K562 (cell line): ENCODE data around the gene RPRD1B. TPM values are rescaled to one million over a fixed set of nuclear protein-coding genes. Genes with fewer than 3 reads are reported as not detected.

Source experiments
- ATAC-seq: fragments of 200-7000 bp; cut with Tn5 transposase; 3 replicates; pipeline ENCODE4 v1.9.1; 2020; ENCODE audit warnings: moderate library complexity
- BruUV-seq: library from RNA; stranded (reverse); fragments of 400-500 nt; replicated peaks from 2 replicates; lab custom pipeline; 2021; lab: Mats Ljungman, UMichigan
- CTCF ChIA-PET: fragments of 300-600 bp; formaldehyde crosslinking; extraction: SDS; loops from one replicate; lab custom pipeline; 2021; ENCODE audit warnings: low intra/inter-chr PET ratio; lab: Yijun Ruan, JAX
- POLR2A ChIA-PET: fragments of 300-600, 350-650 bp; sonication (Branson Sonifier 250); formaldehyde crosslinking; extraction: SDS; loops from one replicate; lab custom pipeline; 2021; ENCODE audit warnings: antibody characterized with exemption, inconsistent platforms; lab: Yijun Ruan, JAX
- DNase-seq, 4 experiments: peaks; one replicate each; pipeline versions ENCODE4 v3.0.0 to v3.0.0-alpha.2; 2011 to 2018; ENCODE audit warnings: low spot score in 3 of 4, mixed read lengths in 3 of 4; ENCODE audit errors: extremely low read depth in 1 of 4
- FAIRE-seq: peaks from 2 replicates; lab custom pipeline; 2011; peaks lifted over from hg19 to GRCh38; lab: Jason Lieb, UNC
- H2AFZ ChIP-seq: 2 replicates; pipeline ENCODE4 v1.6.0; 2011; ENCODE audit warnings: low read depth, low read length, control low read depth, inconsistent platforms
- H3K27ac ChIP-seq: fragments of 200-600 bp; 3 replicates; pipeline ENCODE4 v1.8.0; 2011; ENCODE audit warnings: low read depth, mild to moderate bottlenecking, control low read depth, inconsistent platforms, low read length, moderate library complexity, mixed read lengths; ENCODE audit errors: extremely low read depth
- H3K27me3 ChIP-seq, 2 experiments: fragments of 300-600 bp in 1 of 2; 2 replicates in 1 of 2; 3 replicates in 1 of 2; pipeline versions ENCODE4 v1.6.0 to v1.8.0; 2011; ENCODE audit warnings: inconsistent platforms in 2 of 2, low read length in 2 of 2, mild to moderate bottlenecking in 1 of 2, mixed read lengths in 1 of 2, moderate library complexity in 1 of 2; ENCODE audit not compliant: control insufficient read depth in 2 of 2, insufficient read depth in 2 of 2
- H3K36me3 ChIP-seq: fragments of 300-600 bp; 3 replicates; pipeline ENCODE4 v1.8.0; 2011; ENCODE audit warnings: mild to moderate bottlenecking, low read length, inconsistent platforms; ENCODE audit not compliant: control insufficient read depth, insufficient read depth
- H3K4me1 ChIP-seq, 2 experiments: fragments of 200-600 bp in 1 of 2; replicated peaks in 1 of 2; 2 replicates in 1 of 2; 3 replicates in 1 of 2; pipeline versions ENCODE4 v1.5.1 to v1.8.0; 2011; ENCODE audit warnings: inconsistent platforms in 2 of 2, low read length in 2 of 2, mild to moderate bottlenecking in 1 of 2, mixed read lengths in 1 of 2, moderate library complexity in 1 of 2; ENCODE audit not compliant: control insufficient read depth in 2 of 2, insufficient read depth in 2 of 2
- H3K4me2 ChIP-seq: 2 replicates; pipeline ENCODE4 v1.6.1; 2011; ENCODE audit warnings: low read length, control low read depth, inconsistent platforms, mixed read lengths; ENCODE audit not compliant: insufficient read depth
- H3K4me3 ChIP-seq: fragments of 200-600 bp; sonication (generic), shearing (Covaris generic); 2 replicates; pipeline ENCODE4 v1.5.1; 2016; ENCODE audit warnings: control low read depth, inconsistent platforms
- H3K79me2 ChIP-seq: fragments of 200-600 bp; 3 replicates; pipeline ENCODE4 v1.8.0; 2011; ENCODE audit warnings: low read length, inconsistent platforms; ENCODE audit not compliant: control insufficient read depth, insufficient read depth
- H3K9ac ChIP-seq, 2 experiments: 2 replicates each; pipeline versions ENCODE4 v1.6.0 to v1.6.1; 2011; ENCODE audit warnings: low read depth in 2 of 2, low read length in 2 of 2, control low read depth in 1 of 2, inconsistent platforms in 1 of 2, mild to moderate bottlenecking in 1 of 2, mixed read lengths in 1 of 2; ENCODE audit not compliant: insufficient read depth in 1 of 2
- H3K9me1 ChIP-seq: one replicate; pipeline ENCODE4 v1.6.0; 2011; ENCODE audit warnings: inconsistent platforms, mild to moderate bottlenecking, low read length, moderate library complexity; ENCODE audit not compliant: control insufficient read depth, insufficient read depth
- H3K9me3 ChIP-seq: replicated peaks from 2 replicates; pipeline ENCODE4 v1.5.1; 2011; ENCODE audit warnings: low read depth, low read length, inconsistent platforms; ENCODE audit not compliant: control insufficient read depth, insufficient read depth
- H4K20me1 ChIP-seq: replicated peaks from 2 replicates; pipeline ENCODE4 v1.6.1; 2011; ENCODE audit warnings: low read length, inconsistent platforms, mixed read lengths; ENCODE audit not compliant: control insufficient read depth, insufficient read depth
- CTCF ChIP-seq, 3 experiments: IDR thresholded peaks in 2 of 3; conservative IDR thresholded peaks in 1 of 3; 2 replicates each; pipeline ENCODE4 v1.5.1; 2011 to 2012; ENCODE audit warnings: low read length in 3 of 3, mild to moderate bottlenecking in 3 of 3, control low read depth in 2 of 3, improper control_type of control experiment in 1 of 3, inconsistent platforms in 1 of 3, low read depth in 1 of 3, mixed read lengths in 1 of 3, moderate library complexity in 1 of 3; ENCODE audit not compliant: insufficient read depth in 2 of 3
- FOXA3 ChIP-seq, 2 experiments: fragments of 450-650 bp in 1 of 2; sonication (generic) in 1 of 2; formaldehyde crosslinking; IDR thresholded peaks in 1 of 2; conservative IDR thresholded peaks in 1 of 2; 2 replicates each; pipeline versions ENCODE4 v1.4.0 to v1.8.0; 2020 to 2022; ENCODE audit warnings: mild to moderate bottlenecking in 2 of 2, missing genetic modification reagents in 1 of 2
- JUN ChIP-seq, 2 experiments: sonication (generic) in 1 of 2; formaldehyde crosslinking in 1 of 2; IDR thresholded peaks; 2 replicates each; pipeline versions ENCODE4 v1.6.1 to v1.8.0; 2012 to 2022; ENCODE audit warnings: borderline replicate concordance in 2 of 2, mild to moderate bottlenecking in 2 of 2, improper control_type of control experiment in 1 of 2, low read depth in 1 of 2, low read length in 1 of 2, missing genetic modification reagents in 1 of 2
- NR3C1 ChIP-seq: sonication (generic); formaldehyde crosslinking; IDR thresholded peaks from 2 replicates; pipeline ENCODE4 v1.8.1; 2022; ENCODE audit warnings: missing genetic modification reagents
- PYGO2 ChIP-seq: fragments of 450-650 bp; IDR thresholded peaks from 2 replicates; pipeline ENCODE4 v1.6.1; 2016; ENCODE audit warnings: mild to moderate bottlenecking, missing genetic modification characterization, moderate library complexity, missing compliant biosample characterization
- ZBTB40 ChIP-seq, 2 experiments: fragments of 450-650 bp in 1 of 2; sonication (generic) in 1 of 2; formaldehyde crosslinking in 1 of 2; IDR thresholded peaks; 2 replicates each; pipeline versions ENCODE4 v1.7.1 to v1.9.0; 2016 to 2022; ENCODE audit warnings: inconsistent platforms in 1 of 2, mild to moderate bottlenecking in 1 of 2, missing genetic modification reagents in 1 of 2
- ZC3H4 ChIP-seq: sonication (generic); formaldehyde crosslinking; IDR thresholded peaks from 2 replicates; pipeline ENCODE4 v1.9.0; 2021; ENCODE audit warnings: missing genetic modification reagents, borderline replicate concordance
- ZFX ChIP-seq: sonication (generic); formaldehyde crosslinking; IDR thresholded peaks from 2 replicates; pipeline ENCODE4 v1.8.0; 2022; ENCODE audit warnings: mild to moderate bottlenecking, missing genetic modification reagents, moderate library complexity
- WGBS: fragments of 100-300 bp; shearing (Covaris generic); methylation state at CpG from one replicate; pipeline ENCODE4 v1.1.6; 2016; ENCODE audit warnings: low coverage, mixed read lengths; ENCODE audit not compliant: insufficient coverage; ENCODE audit errors: missing lambda C conversion rate; 5-methylcytosine and 5-hydroxymethylcytosine counted together
- in situ Hi-C: fragments of 300-500 bp; cut with MboI; formaldehyde crosslinking; loops from 4 replicates; pipeline ENCODE4 v1.15.0; 2018; ENCODE audit warnings: inconsistent platforms, mixed read lengths
- intact Hi-C: fragments of 100-400 bp; cut with micrococcal nuclease; formaldehyde crosslinking; loops from 2 replicates; pipeline ENCODE4 v1.14.2; 2022
- polyA plus RNA-seq, 8 experiments: library from polyadenylated mRNA; depleted of rRNA in 4 of 8; stranded (reverse) in 5 of 8; unstranded in 3 of 8; fragments of >200 nt; fragmentation: Nextera tagmentation in 2 of 8; fragmentation: Illumina TruSeq in 1 of 8; extraction: Ambion mirVana in 2 of 8; extraction: Trizol in 1 of 8; gene quantifications; 2 replicates each; pipeline versions ENCODE4 v1.2.1 to v1.2.3, GENCODE V29; 2011 to 2014; ENCODE audit warnings: inconsistent platforms in 1 of 8, missing spikeins in 1 of 8
- total RNA-seq, 7 experiments: library from RNA; depleted of rRNA in 6 of 7; stranded (reverse); fragments of >200 nt in 6 of 7; fragmentation: Illumina TruSeq in 2 of 7; extraction: Trizol in 2 of 7; gene quantifications; 2 replicates each; pipeline versions ENCODE4 v1.2.1 to v1.2.3, GENCODE V29; 2011 to 2021; ENCODE audit warnings: low replicate concordance in 1 of 7

RPRD1B gene
- total and polyA plus RNA-seq, 9 of the 15 experiments (the other 6 are each of a cell fraction or from before 2014, with no cell fraction given) = 5.5 to 43.0 (median 24.4) TPM

GRCh38 chr20:38034108-38034649 is 633 bp downstream of the RPRD1B start:
- ChIA-PET POLR2A (interaction anchor here (0.6 to 3.2 kb wide), 6 partner anchors 10 to 157 kb away, joined by 3 to 19 read pairs (median 6); no protein-coding TSS in a partner anchor), CTCF (no interaction called here)
- H3K27ac ChIP-seq = peak overlapping the region; percentile 98
- H3K27me3 ChIP-seq = no peaks in the 10 kb centered on the region
- peaks cover 24 to 40% of the 10 kb centered on the region in 2 experiments; a peak in 4 of 5 replicates for H3K4me1 ChIP-seq
- DNase-seq = peak in 2 of 4 experiments; percentile 26 to 35
- no peaks in the 10 kb centered on the region for H3K9me1 ChIP-seq
- H3K79me2 ChIP-seq = peaks cover 98% of the 10 kb centered on the region
- H3K9ac ChIP-seq = peak overlapping the region; percentile 98 to 100
- BruUV-seq = no TSS peak
- ATAC-seq = peak; percentile 42
- H3K4me3 ChIP-seq = peak overlapping the region; percentile 96
- FAIRE-seq = no peak
- WGBS = 2% methylated on average over 14 of the region's 14 CpGs
- intact Hi-C loops = no loop called here
- peak overlapping the region; percentile 96 for H2AFZ ChIP-seq
- no peaks in the 10 kb centered on the region; the same call in 1 of the 2 replicates for H4K20me1 ChIP-seq
- H3K9me3 ChIP-seq = no peaks in the 10 kb centered on the region
- peaks cover 45% of the 10 kb centered on the region for H3K36me3 ChIP-seq
- in situ Hi-C loops = no loop called here
- H3K4me2 ChIP-seq = peak overlapping the region; percentile 94
- TF ChIP-seq ZC3H4 (0 out of 2 replicates have a peak, but pooled peaks have one; percentile 59), JUN (IDR thresholded peaks at IDR 0.05; ENCODE audit: borderline replicate concordance, low read depth, low read length) (no peak), JUN (CRISPR knock-in tag; IDR thresholded peaks at IDR 0.05; ENCODE audit: borderline replicate concordance) (0 out of 2 replicates have a peak, but pooled peaks have one; percentile 74), ZBTB40 (IDR thresholded peaks at IDR 0.05) (no peak), ZBTB40 (CRISPR knock-in tag; IDR thresholded peaks at IDR 0.05) (no peak), NR3C1 (0 out of 2 replicates have a peak, but pooled peaks have one; percentile 17), PYGO2 (tag) (no peak), FOXA3 (CRISPR knock-in tag; conservative IDR thresholded peaks at IDR 0.05 in 1 of 2, IDR thresholded peaks at IDR 0.05 in 1 of 2) (peak in 1 of 2 experiments; percentile 82; a peak in 1 of 4 replicates), ZFX (peak; percentile 5; the same call in 1 of the 2 replicates), CTCF (IDR thresholded peaks at IDR 0.05 in 2 of 3, conservative IDR thresholded peaks at IDR 0.05 in 1 of 3; ENCODE audit: insufficient read depth in 2 of 3, low read depth in 1 of 3, low read length in 3 of 3) (0 out of 6 replicates have a peak, but pooled peaks of 1 of the 3 experiments have one; percentile 4)
